ENCODE measurements around the gene ANKRD13D.
A peak's percentile ranks its signal among the peaks of the same experiment; 100 is the strongest.

Gene ANKRD13D

GRCh38 chr11:67276781-67277230 lies 12.3 kb upstream of the ANKRD13D start:
- H3K4me3 ChIP-seq (ENCODE audit: low read length): peak overlapping the region; percentile 56
- peak; percentile 52 for DNase-seq (ENCODE audit: low read depth)
- TF ChIP-seq CTCF (conservative IDR thresholded peaks at IDR 0.05; ENCODE audit: low read length): peak; percentile 32

GRCh38 chr11:67277231-67277961 lies 11.7 kb upstream of the ANKRD13D start:
- DNase-seq (ENCODE audit: low read depth): peak; percentile 74

DNA sequence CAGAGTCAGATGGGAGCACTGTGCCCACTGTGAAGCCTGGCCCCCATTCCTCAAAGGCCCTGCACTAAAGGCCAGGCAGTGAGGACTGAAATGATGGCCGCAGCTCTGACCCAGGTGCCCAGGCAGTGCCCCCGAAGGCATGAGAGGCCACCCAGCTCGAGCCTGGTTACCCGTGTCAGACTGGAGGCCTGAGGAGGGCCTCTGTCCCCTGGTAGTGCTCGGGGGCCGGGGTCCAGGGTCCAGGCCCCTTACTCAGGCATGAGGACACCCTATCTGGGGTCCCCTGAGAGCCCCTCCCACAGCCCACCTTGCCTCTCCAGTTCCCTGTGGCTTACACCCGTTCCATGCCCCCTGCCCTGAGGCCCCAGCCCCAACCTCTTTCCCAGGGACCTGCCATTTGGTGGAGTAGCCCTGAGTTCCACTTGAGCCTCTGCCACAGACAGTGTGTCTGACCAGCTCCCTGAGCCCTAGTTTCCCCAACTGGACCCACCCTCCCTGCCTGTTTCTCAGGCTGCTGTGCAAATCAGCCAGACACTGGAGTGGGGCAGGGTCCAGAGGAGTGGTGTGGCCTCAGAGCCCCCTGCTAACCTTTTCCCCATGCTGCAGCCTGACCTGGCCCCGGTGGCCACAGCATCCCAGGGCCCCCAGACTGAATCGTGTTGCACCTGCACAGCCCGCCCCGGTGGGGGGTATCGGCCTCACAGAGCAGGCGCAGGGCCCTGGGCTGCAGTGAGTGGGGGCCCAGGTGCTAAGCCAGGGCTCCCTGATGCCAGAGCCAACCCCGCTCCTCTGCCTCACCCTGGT lies 10.8 kb upstream of the ANKRD13D start:
- no peak for DNase-seq (ENCODE audit: low read depth)
- H3K4me3 ChIP-seq (ENCODE audit: low read length): no peak overlapping the region
- no peak for TF ChIP-seq CTCF (conservative IDR thresholded peaks at IDR 0.05; ENCODE audit: low read length)

More at GRCh38 chr11:67277231-67277961, 11.7 kb upstream of the ANKRD13D start:
- peak overlapping the region; percentile 56 for H3K4me3 ChIP-seq (ENCODE audit: low read length)
- no peak for TF ChIP-seq CTCF (conservative IDR thresholded peaks at IDR 0.05; ENCODE audit: low read length)

DNA sequence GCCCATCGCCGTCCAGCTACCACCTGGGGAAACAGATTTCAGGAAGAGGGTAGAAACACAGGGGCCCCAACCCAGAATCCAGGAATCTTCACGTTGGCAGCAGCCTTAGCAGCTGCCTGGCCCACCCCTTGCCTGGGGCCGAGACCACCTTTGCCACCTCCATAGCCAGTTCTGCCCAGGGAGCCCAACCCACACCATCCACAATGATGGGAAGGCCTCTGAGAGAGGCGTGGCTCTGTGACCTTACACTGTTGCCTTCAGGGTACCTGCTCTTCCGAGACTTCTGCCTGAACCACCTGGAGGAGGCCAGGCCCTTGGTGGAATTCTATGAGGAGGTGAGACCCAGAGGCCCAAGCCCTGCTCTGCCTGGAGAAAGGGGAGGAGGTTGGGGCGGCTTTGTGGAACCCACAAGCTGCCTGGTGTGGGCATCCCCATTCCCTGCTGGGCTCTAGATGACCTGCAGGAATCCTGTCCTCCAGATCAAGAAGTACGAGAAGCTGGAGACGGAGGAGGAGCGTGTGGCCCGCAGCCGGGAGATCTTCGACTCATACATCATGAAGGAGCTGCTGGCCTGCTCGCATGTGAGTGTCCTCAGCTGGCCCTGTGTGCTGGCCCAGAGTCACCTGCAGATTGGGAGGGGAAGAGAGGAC lies 10.0 kb upstream of the ANKRD13D start:
- DNase-seq (ENCODE audit: low read depth): no peak
- no peak for TF ChIP-seq CTCF (conservative IDR thresholded peaks at IDR 0.05; ENCODE audit: low read length)
- no peak overlapping the region for H3K4me3 ChIP-seq (ENCODE audit: low read length)

GRCh38 chr11:67279589-67280340 lies 9.3 kb upstream of the ANKRD13D start:
- TF ChIP-seq CTCF (conservative IDR thresholded peaks at IDR 0.05; ENCODE audit: low read length): no peak
- no peak for DNase-seq (ENCODE audit: low read depth)
- no peak overlapping the region for H3K4me3 ChIP-seq (ENCODE audit: low read length)

DNA sequence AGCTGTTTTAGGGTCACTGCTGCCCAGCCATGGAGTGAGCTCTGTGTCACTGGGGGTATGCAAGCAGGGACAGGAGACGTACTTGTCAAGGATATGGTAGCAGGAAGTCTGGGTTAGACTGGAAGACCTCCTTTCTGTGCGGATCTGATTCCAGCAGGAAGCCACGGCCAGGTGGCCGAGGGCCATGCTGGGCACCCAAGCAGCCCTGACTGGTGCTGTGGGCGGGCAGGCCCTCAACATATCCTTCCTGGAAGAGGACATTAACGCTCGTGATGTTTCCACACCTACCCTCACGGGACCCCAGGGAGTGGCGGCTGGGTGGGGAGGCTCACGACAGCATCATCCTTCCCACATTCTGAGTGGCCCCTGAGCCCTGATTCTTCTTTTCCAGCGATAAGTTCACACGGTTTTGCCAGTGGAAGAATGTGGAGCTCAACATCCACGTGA lies 8.7 kb upstream of the ANKRD13D start:
- no peak for DNase-seq (ENCODE audit: low read depth)
- no peak overlapping the region for H3K4me3 ChIP-seq (ENCODE audit: low read length)
- no peak for TF ChIP-seq CTCF (conservative IDR thresholded peaks at IDR 0.05; ENCODE audit: low read length)

Measured in AG10803 (cell line).